HEK293 (cell line): ENCODE measurements around the gene STAB1.

Source experiments
- CTCF ChIA-PET: fragments of 350-600 bp; formaldehyde crosslinking; extraction: SDS; loops from one replicate; lab custom pipeline; 2021; ENCODE audit warnings: antibody characterized with exemption; lab: Yijun Ruan, JAX
- POLR2A ChIA-PET: fragments of 300-600 bp; formaldehyde crosslinking; extraction: SDS; loops from one replicate; lab custom pipeline; 2020; ENCODE audit warnings: antibody characterized with exemption, inconsistent platforms; lab: Yijun Ruan, JAX
- H3K27ac ChIP-seq: fragments of 200-500 bp; sonication (Bioruptor generic); 2 replicates; pipeline ENCODE4 v1.5.1; 2014; ENCODE audit warnings: low read depth, low read length, control low read depth, inconsistent platforms; ENCODE audit errors: extremely low read depth
- H3K36me3 ChIP-seq, 2 experiments: fragments of 200-500 bp in 1 of 2; sonication (Bioruptor generic) in 1 of 2; 1 replicate in 1 of 2; 2 replicates in 1 of 2; pipeline ENCODE4 v1.5.1; 2014 to 2017; ENCODE audit warnings: inconsistent platforms in 2 of 2, low read length in 2 of 2; ENCODE audit not compliant: control insufficient read depth in 2 of 2, insufficient read depth in 1 of 2
- H3K4me1 ChIP-seq: fragments of 200-500 bp; sonication (Bioruptor generic); 2 replicates; pipeline ENCODE4 v1.5.1; 2014; ENCODE audit warnings: mild to moderate bottlenecking, low read length, inconsistent platforms; ENCODE audit not compliant: control insufficient read depth, insufficient read depth
- H3K4me3 ChIP-seq: 2 replicates; pipeline ENCODE4 v1.5.1; 2011; ENCODE audit warnings: low read depth, mild to moderate bottlenecking, control low read depth, low read length, moderate library complexity
- H3K9me3 ChIP-seq: fragments of 200-500 bp; sonication (Bioruptor generic); 2 replicates; pipeline ENCODE4 v1.5.1; 2014; ENCODE audit warnings: low read depth, low read length, inconsistent platforms; ENCODE audit not compliant: control insufficient read depth, insufficient read depth
- AEBP2 ChIP-seq: fragments of 450-650 bp; formaldehyde crosslinking; IDR thresholded peaks from 2 replicates; pipeline ENCODE4 v1.5.1; 2016; ENCODE audit warnings: missing biosample characterization, missing genetic modification characterization, borderline replicate concordance
- BCL6B ChIP-seq: fragments of 450-650 bp; formaldehyde crosslinking; IDR thresholded peaks from 2 replicates; pipeline ENCODE4 v1.5.1; 2017; ENCODE audit warnings: missing biosample characterization, missing genetic modification characterization
- ELK4 ChIP-seq: IDR thresholded peaks from 2 replicates; pipeline ENCODE4 v1.6.1; 2011; ENCODE audit warnings: mild to moderate bottlenecking, low read depth, low read length, borderline replicate concordance
- HIC1 ChIP-seq: fragments of 450-650 bp; formaldehyde crosslinking; IDR thresholded peaks from 2 replicates; pipeline ENCODE4 v1.5.1; 2016; ENCODE audit warnings: missing biosample characterization, missing genetic modification characterization
- KLF7 ChIP-seq: fragments of 450-650 bp; formaldehyde crosslinking; IDR thresholded peaks from 2 replicates; pipeline ENCODE4 v1.5.1; 2016; ENCODE audit warnings: missing biosample characterization, missing genetic modification characterization, borderline replicate concordance
- PRDM1 ChIP-seq: fragments of 450-650 bp; formaldehyde crosslinking; IDR thresholded peaks from 2 replicates; pipeline ENCODE4; 2016; ENCODE audit warnings: missing biosample characterization, missing genetic modification characterization
- ZNF133 ChIP-seq: fragments of 450-650 bp; formaldehyde crosslinking; IDR thresholded peaks from 2 replicates; pipeline ENCODE4 v1.5.1; 2016; ENCODE audit warnings: missing biosample characterization, missing genetic modification characterization
- ZNF155 ChIP-seq: fragments of 450-650 bp; formaldehyde crosslinking; IDR thresholded peaks from 2 replicates; pipeline ENCODE4 v1.5.1; 2016; ENCODE audit warnings: missing biosample characterization, missing genetic modification characterization
- ZNF24 ChIP-seq: fragments of 450-650 bp; formaldehyde crosslinking; IDR thresholded peaks from 2 replicates; pipeline ENCODE4 v1.5.1; 2016; ENCODE audit warnings: missing biosample characterization, missing genetic modification characterization
- ZNF266 ChIP-seq: fragments of 450-650 bp; formaldehyde crosslinking; IDR thresholded peaks from 2 replicates; pipeline ENCODE4 v1.5.1; 2016; ENCODE audit warnings: missing biosample characterization, missing genetic modification characterization, low read depth
- ZNF311 ChIP-seq: fragments of 450-650 bp; formaldehyde crosslinking; IDR thresholded peaks from 2 replicates; pipeline ENCODE4 v1.5.1; 2017; ENCODE audit warnings: missing biosample characterization, missing genetic modification characterization, borderline replicate concordance
- ZNF514 ChIP-seq: fragments of 450-650 bp; formaldehyde crosslinking; IDR thresholded peaks from 2 replicates; pipeline ENCODE4 v1.5.1; 2016; ENCODE audit warnings: missing biosample characterization, missing genetic modification characterization
- ZNF600 ChIP-seq: fragments of 450-650 bp; formaldehyde crosslinking; IDR thresholded peaks from 2 replicates; pipeline ENCODE4 v1.5.1; 2016; ENCODE audit warnings: missing biosample characterization, missing genetic modification characterization

Gene STAB1

GRCh38 chr3:52520716-52521487 lies 25.8 kb downstream of the STAB1 start (continued):
- TF ChIP-seq AEBP2 (no peak), ZNF133 (no peak), ZNF311 (tag by site-specific recombination) (no peak), BCL6B (no peak), ZNF514 (tag by site-specific recombination) (no peak), HIC1 (tag by site-specific recombination) (no peak)

- POLR2A ChIA-PET = no interaction called here
- CTCF ChIA-PET = no interaction called here
- H3K36me3 ChIP-seq = peaks cover 0 to 30% of the 10 kb centered on the region in 2 experiments; a peak in 1 of 3 replicates
Measured at GRCh38 chr3:52521488-52521824, 26.3 kb downstream of the STAB1 start.

GRCh38 chr3:52521881-52522650 lies 26.9 kb downstream of the STAB1 start:
- CTCF ChIA-PET = interaction anchor here (0.6 kb wide), 2 partner anchors 24 to 302 kb away, joined by 4 read pairs; no protein-coding TSS in a partner anchor
- peak; percentile 80; the same call in 1 of the 2 replicates for TF ChIP-seq ZNF600 (tag by site-specific recombination)
- no peak for TF ChIP-seq ZNF155 (tag by site-specific recombination)
- H3K27ac ChIP-seq = no peak overlapping the region
- no peaks in the 10 kb centered on the region for H3K9me3 ChIP-seq
- POLR2A ChIA-PET = no interaction called here
- peaks cover 0 to 36% of the 10 kb centered on the region in 2 experiments; a peak in 1 of 3 replicates for H3K36me3 ChIP-seq
- H3K4me1 ChIP-seq = no peaks in the 10 kb centered on the region
- H3K4me3 ChIP-seq = no peak overlapping the region

More at GRCh38 chr3:52521488-52521824, 26.3 kb downstream of the STAB1 start:
- Histone ChIP-seq H3K9me3 (no peaks in the 10 kb centered on the region), H3K4me1 (no peaks in the 10 kb centered on the region), H3K27ac (no peak overlapping the region), H3K4me3 (no peak overlapping the region)
- TF ChIP-seq ZNF24 = no peak
- no peak for TF ChIP-seq KLF7 (tag by site-specific recombination)
- TF ChIP-seq PRDM1 = no peak
- TF ChIP-seq ELK4 = no peak
- no peak for TF ChIP-seq ZNF266
